ENCODE measurements around the gene OR2T27.

GRCh38 chr1:248696774-248697173 lies 41.4 kb upstream of the OR2T27 start:
- no peak for TF ChIP-seq CTCF (IDR thresholded peaks at IDR 0.05)
- no peak for TF ChIP-seq POLR2A (IDR thresholded peaks at IDR 0.05)
